AML-193 (cell line): ENCODE measurements around the gene THOC2.
"Not testable (repeated sequence)": the region's sequence is repeated elsewhere in the genome, so short reads cannot be mapped to it uniquely, and the experiment has no call there.

Experiments
- DNase-seq, 2 experiments: peaks; one replicate each; lab custom pipeline; 2025; lab: John Stamatoyannopoulos, UW

The THOC2 gene

GRCh38 chrX:123580792-123581191, 152.1 kb downstream of the THOC2 start:
- no peak for DNase-seq

DNA sequence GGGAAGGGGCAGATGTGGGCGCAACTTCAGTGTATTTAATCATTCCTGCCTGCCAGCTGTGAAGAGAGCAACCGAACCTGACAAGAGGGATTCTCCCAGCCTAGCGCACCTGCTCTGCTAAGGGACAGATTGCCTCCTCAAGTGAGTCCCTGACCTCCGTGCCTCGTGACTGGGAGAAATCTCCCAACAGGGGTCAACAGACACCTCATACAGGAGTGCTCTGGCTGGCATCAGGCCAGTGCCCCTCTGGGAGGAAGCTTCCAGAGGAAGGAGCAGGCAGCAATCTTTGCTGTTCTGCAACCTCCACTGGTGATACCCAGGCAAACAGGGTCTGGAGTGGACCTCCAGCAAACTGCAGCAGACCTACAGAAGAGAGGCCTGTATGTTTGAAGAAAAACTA, 158.8 kb downstream of the THOC2 start:
- not testable (repeated sequence) for DNase-seq

DNA sequence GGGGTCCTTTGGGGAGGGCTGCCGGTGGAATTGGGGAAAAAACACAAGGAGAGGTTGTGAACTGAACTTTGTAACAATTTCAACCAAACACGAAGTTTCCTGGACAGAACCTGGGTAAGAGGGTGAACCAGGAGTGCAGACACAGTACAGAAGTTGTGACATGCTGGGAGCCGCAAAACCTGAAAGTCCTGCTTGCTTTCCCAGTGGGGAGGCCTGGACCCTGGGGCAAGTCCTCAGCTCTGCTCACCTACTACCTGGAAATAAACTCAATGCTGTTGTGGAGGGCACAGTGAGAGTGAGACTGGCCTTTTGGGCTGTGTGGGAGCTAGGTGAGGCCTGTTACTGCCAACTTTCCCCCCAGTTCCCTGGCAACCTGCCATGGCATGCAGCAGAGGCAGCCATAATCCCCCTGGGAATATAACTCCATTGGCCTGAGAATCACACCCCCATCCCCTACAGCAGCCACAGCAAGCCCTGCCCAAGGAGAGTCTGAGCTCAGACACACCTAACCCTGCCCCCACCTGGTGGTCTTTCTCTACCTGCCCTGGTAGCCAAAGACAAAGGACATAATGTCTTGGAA, 162.8 kb downstream of the THOC2 start:
- DNase-seq: no peak

DNA sequence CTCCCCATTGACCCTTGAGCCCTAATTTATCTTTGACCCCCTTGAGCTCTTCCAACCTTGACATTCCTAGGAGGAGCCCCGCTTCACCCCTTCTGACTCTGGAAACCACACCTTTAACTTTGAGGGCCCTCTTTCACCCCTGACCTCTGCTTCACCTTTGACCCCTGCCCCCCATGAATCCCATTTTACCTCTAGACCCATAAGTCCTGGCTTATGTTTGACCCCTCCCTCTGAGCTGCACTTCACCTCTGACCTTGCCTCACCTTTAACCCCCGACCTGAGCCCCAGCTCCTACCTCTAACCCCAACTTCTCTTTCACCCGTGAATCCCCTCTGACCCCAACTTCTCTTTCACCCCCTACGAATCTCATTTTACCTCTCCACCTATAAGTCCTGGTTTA, 169.7 kb downstream of the THOC2 start:
- no peak for DNase-seq

GRCh38 chrX:123562342-123563146, 170.3 kb downstream of the THOC2 start:
- no peak for DNase-seq

- no peak for DNase-seq
Observed at GRCh38 chrX:123561439-123562215, 171.2 kb downstream of the THOC2 start.

DNA sequence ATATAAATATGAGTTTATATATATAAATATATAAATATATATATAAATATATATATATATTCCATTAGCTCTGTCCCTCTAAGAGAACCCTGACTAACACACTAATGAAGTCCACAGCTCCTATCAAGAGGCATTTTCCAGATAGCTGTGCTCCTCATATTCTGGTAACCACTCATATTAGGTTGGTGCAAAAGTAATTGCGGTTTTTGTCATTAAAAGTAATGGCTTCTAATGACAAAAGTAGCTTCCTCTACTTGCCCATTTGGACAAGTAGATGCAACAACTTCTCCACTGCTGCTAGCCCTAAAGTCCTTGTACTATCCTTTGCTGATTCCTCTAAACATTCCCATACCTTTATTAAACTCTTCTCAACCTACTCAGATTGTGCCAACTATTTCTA, 182.0 kb downstream of the THOC2 start:
- DNase-seq: no peak
